K562 (cell line): ENCODE results near the gene ERFL. TPM values are rescaled to one million over a fixed set of nuclear protein-coding genes. Genes with fewer than 3 reads are reported as not detected.

Experiments used
- BACH1 ChIP-seq: fragments of 200-800 bp; sonication (Bioruptor generic); IDR thresholded peaks from 2 replicates; pipeline ENCODE4 v1.6.1; 2016; ENCODE audit warnings: missing genetic modification characterization, missing compliant biosample characterization
- CBX2 ChIP-seq: fragments of 200-600 bp; sonication (generic); IDR thresholded peaks from one replicate; pipeline ENCODE4 v1.6.1; 2012; ENCODE audit warnings: mild to moderate bottlenecking, low read length, inconsistent platforms; ENCODE audit not compliant: insufficient read depth, poor library complexity, severe bottlenecking
- GABPB2 ChIP-seq: fragments of 250-450 bp; sonication (Bioruptor Pico); conservative IDR thresholded peaks from 2 replicates; pipeline ENCODE4 v1.5.1; 2021; ENCODE audit warnings: mild to moderate bottlenecking
- GATA2 ChIP-seq: sonication (generic); formaldehyde crosslinking; IDR thresholded peaks from 2 replicates; pipeline ENCODE4 v1.4.0; 2020; ENCODE audit warnings: mild to moderate bottlenecking, missing genetic modification reagents
- HNRNPH1 ChIP-seq: fragments of 200-400 bp; formaldehyde crosslinking; optimal IDR thresholded peaks from 2 replicates; pipeline ENCODE3; 2017; ENCODE audit warnings: low read depth, mild to moderate bottlenecking, low read length, moderate library complexity
- MEF2D ChIP-seq: conservative IDR thresholded peaks from 2 replicates; pipeline ENCODE4 v1.6.1; 2016; ENCODE audit warnings: low read depth, missing genetic modification characterization, missing compliant biosample characterization
- MGA ChIP-seq: fragments of 450-650 bp; IDR thresholded peaks from 2 replicates; pipeline ENCODE4 v1.6.1; 2016; ENCODE audit warnings: mild to moderate bottlenecking, moderate library complexity
- MIER1 ChIP-seq: fragments of 450-650 bp; IDR thresholded peaks from 2 replicates; pipeline ENCODE4 v1.6.1; 2016; ENCODE audit warnings: antibody characterized with exemption, mild to moderate bottlenecking, low read depth
- PURB ChIP-seq: sonication (generic); formaldehyde crosslinking; IDR thresholded peaks from 2 replicates; pipeline ENCODE4 v1.9.0; 2021; ENCODE audit warnings: low read depth, mild to moderate bottlenecking, missing genetic modification reagents
- RBFOX2 ChIP-seq: fragments of 200-400 bp; formaldehyde crosslinking; IDR thresholded peaks from 2 replicates; pipeline ENCODE4 v1.6.1; 2017; ENCODE audit warnings: low read depth, mild to moderate bottlenecking, low read length, moderate library complexity
- SAP30 ChIP-seq: fragments of 200-600 bp; sonication (generic); IDR thresholded peaks from 2 replicates; pipeline ENCODE4 v1.6.1; 2012; ENCODE audit warnings: borderline replicate concordance, low read depth, mild to moderate bottlenecking, moderate library complexity, low read length, control low read depth, inconsistent platforms; ENCODE audit not compliant: insufficient read depth, poor library complexity, severe bottlenecking
- TFAP4 ChIP-seq: sonication (generic); formaldehyde crosslinking; IDR thresholded peaks from 2 replicates; pipeline ENCODE4 v1.8.0; 2022; ENCODE audit warnings: missing genetic modification reagents, mild to moderate bottlenecking, moderate library complexity, borderline replicate concordance
- polyA plus RNA-seq, 8 experiments: library from polyadenylated mRNA; depleted of rRNA in 4 of 8; stranded (reverse) in 5 of 8; unstranded in 3 of 8; fragments of >200 nt; fragmentation: Nextera tagmentation in 2 of 8; fragmentation: Illumina TruSeq in 1 of 8; extraction: Ambion mirVana in 2 of 8; extraction: Trizol in 1 of 8; gene quantifications; 2 replicates each; pipeline versions ENCODE4 v1.2.1 to v1.2.3, GENCODE V29; 2011 to 2014; ENCODE audit warnings: inconsistent platforms in 1 of 8, missing spikeins in 1 of 8
- total RNA-seq, 7 experiments: library from RNA; depleted of rRNA in 6 of 7; stranded (reverse); fragments of >200 nt in 6 of 7; fragmentation: Illumina TruSeq in 2 of 7; extraction: Trizol in 2 of 7; gene quantifications; 2 replicates each; pipeline versions ENCODE4 v1.2.1 to v1.2.3, GENCODE V29; 2011 to 2021; ENCODE audit warnings: low replicate concordance in 1 of 7
- TF ChIP-seq, protein P1 (sequence below): fragments of 450-650 bp; IDR thresholded peaks from 2 replicates; pipeline ENCODE4 v1.6.1; 2016; ENCODE audit warnings: missing biosample characterization, missing genetic modification characterization

Gene ERFL
- total and polyA plus RNA-seq, 9 of the 15 experiments (the other 6 are each of a cell fraction or from before 2014, with no cell fraction given), result 0.07 to 0.75 (median 0.32) TPM; not detected in 4

- TF ChIP-seq MGA (no peak), GABPB2 (no peak), BACH1 (no peak), TFAP4 (CRISPR knock-in tag) (0 out of 2 replicates have a peak, but pooled peaks have one; percentile 30), CBX2 (no peak), HNRNPH1 (no peak), RBFOX2 (peak; percentile 55; the same call in 1 of the 2 replicates), MIER1 (0 out of 2 replicates have a peak, but pooled peaks have one; percentile 36), GATA2 (CRISPR knock-in tag) (no peak), SAP30 (no peak), PURB (CRISPR knock-in tag) (no peak), MEF2D (tag) (no peak)
- TF ChIP-seq, protein P1, sequence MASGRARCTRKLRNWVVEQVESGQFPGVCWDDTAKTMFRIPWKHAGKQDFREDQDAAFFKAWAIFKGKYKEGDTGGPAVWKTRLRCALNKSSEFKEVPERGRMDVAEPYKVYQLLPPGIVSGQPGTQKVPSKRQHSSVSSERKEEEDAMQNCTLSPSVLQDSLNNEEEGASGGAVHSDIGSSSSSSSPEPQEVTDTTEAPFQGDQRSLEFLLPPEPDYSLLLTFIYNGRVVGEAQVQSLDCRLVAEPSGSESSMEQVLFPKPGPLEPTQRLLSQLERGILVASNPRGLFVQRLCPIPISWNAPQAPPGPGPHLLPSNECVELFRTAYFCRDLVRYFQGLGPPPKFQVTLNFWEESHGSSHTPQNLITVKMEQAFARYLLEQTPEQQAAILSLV (tag), result no peak
These were observed 45.4 kb downstream of the ERFL start, which contains the start of gene ARHGEF1 (continued) for GRCh38 chr19:41882568-41883462.
